ENCODE measurements around the gene CXCL14. TPM values are rescaled to one million over a fixed set of nuclear protein-coding genes. Genes with fewer than 3 reads are reported as not detected.

Gene CXCL14
- total RNA-seq, 1 experiment from 2014 or later: not detected

GRCh38 chr5:135551593-135552447 lies 27.0 kb downstream of the CXCL14 start:
- intact Hi-C loops (cut with micrococcal nuclease; ENCODE audit: unreplicated experiment): loop anchor here (1.0 kb wide), 1 partner anchor 86 kb away; no protein-coding TSS in a partner anchor
- ChIA-PET CTCF (interaction anchor here (0.5 to 6.0 kb wide), 12 partner anchors 15 to 279 kb away, joined by 3 to 99 read pairs (median 4); no protein-coding TSS in a partner anchor), POLR2A (ENCODE audit: low non-redundant PET) (no interaction called here)
- peak; percentile 84 for TF ChIP-seq CTCF (conservative IDR thresholded peaks at IDR 0.05; ENCODE audit: low read depth, low read length)
- TF ChIP-seq EZH2 (IDR thresholded peaks at IDR 0.05; ENCODE audit: borderline replicate concordance, low read depth, low read length, poor library complexity, severe bottlenecking): no peak
- H3K27ac ChIP-seq (ENCODE audit: low read depth, low read length, poor library complexity, severe bottlenecking): no peak overlapping the region
- DNase-seq (ENCODE audit: low spot score): peak; percentile 79
- no peaks in the 10 kb centered on the region for H3K4me1 ChIP-seq (ENCODE audit: insufficient read depth, low read length, poor library complexity, severe bottlenecking)
- H3K27me3 ChIP-seq (replicated peaks; ENCODE audit: insufficient read depth, low read depth, low read length, poor library complexity): peaks cover 44% of the 10 kb centered on the region
- no peak overlapping the region for H3K4me3 ChIP-seq (ENCODE audit: low read depth, low read length, poor library complexity, severe bottlenecking)
- H3K9me3 ChIP-seq (ENCODE audit: low read depth, low read length, poor library complexity, severe bottlenecking): no peaks in the 10 kb centered on the region
- BruUV-seq (replicated peaks): no TSS peak
- H3K36me3 ChIP-seq (ENCODE audit: insufficient read depth, low read length, poor library complexity, severe bottlenecking): no peaks in the 10 kb centered on the region

GRCh38 chr5:135549413-135549812 lies 29.4 kb downstream of the CXCL14 start:
- Histone ChIP-seq H3K4me1 (ENCODE audit: insufficient read depth, low read length, poor library complexity, severe bottlenecking) (no peaks in the 10 kb centered on the region), H3K27me3 (replicated peaks; ENCODE audit: insufficient read depth, low read depth, low read length, poor library complexity) (peaks cover 62% of the 10 kb centered on the region), H3K27ac (ENCODE audit: low read depth, low read length, poor library complexity, severe bottlenecking) (no peak overlapping the region), H3K9me3 (ENCODE audit: low read depth, low read length, poor library complexity, severe bottlenecking) (no peaks in the 10 kb centered on the region), H3K4me3 (ENCODE audit: low read depth, low read length, poor library complexity, severe bottlenecking) (no peak overlapping the region), H3K36me3 (ENCODE audit: insufficient read depth, low read length, poor library complexity, severe bottlenecking) (no peaks in the 10 kb centered on the region)
- ChIA-PET POLR2A (ENCODE audit: low non-redundant PET) (no interaction called here), CTCF (interaction anchor here (1.4 to 6.0 kb wide), 2 partner anchors 17 to 84 kb away, joined by 5 to 99 read pairs; no protein-coding TSS in a partner anchor)
- no peak for DNase-seq (ENCODE audit: low spot score)
- BruUV-seq (replicated peaks): no TSS peak
- intact Hi-C loops (cut with micrococcal nuclease; ENCODE audit: unreplicated experiment): no loop called here
- no peak for TF ChIP-seq EZH2 (IDR thresholded peaks at IDR 0.05; ENCODE audit: borderline replicate concordance, low read depth, low read length, poor library complexity, severe bottlenecking)
- TF ChIP-seq CTCF (conservative IDR thresholded peaks at IDR 0.05; ENCODE audit: low read depth, low read length): no peak

GRCh38 chr5:135547590-135548254 lies 31.1 kb downstream of the CXCL14 start:
- no peaks in the 10 kb centered on the region for H3K36me3 ChIP-seq (ENCODE audit: insufficient read depth, low read length, poor library complexity, severe bottlenecking)
- no peaks in the 10 kb centered on the region for H3K9me3 ChIP-seq (ENCODE audit: low read depth, low read length, poor library complexity, severe bottlenecking)
- intact Hi-C loops (cut with micrococcal nuclease; ENCODE audit: unreplicated experiment): no loop called here
- BruUV-seq (replicated peaks): no TSS peak
- H3K27me3 ChIP-seq (replicated peaks; ENCODE audit: insufficient read depth, low read depth, low read length, poor library complexity): peaks cover 79% of the 10 kb centered on the region
- ChIA-PET CTCF (no interaction called here), POLR2A (ENCODE audit: low non-redundant PET) (no interaction called here)
- peaks cover 6% of the 10 kb centered on the region for H3K4me1 ChIP-seq (ENCODE audit: insufficient read depth, low read length, poor library complexity, severe bottlenecking)
- H3K4me3 ChIP-seq (ENCODE audit: low read depth, low read length, poor library complexity, severe bottlenecking): no peak overlapping the region
- no peak overlapping the region for H3K27ac ChIP-seq (ENCODE audit: low read depth, low read length, poor library complexity, severe bottlenecking)
- TF ChIP-seq CTCF (conservative IDR thresholded peaks at IDR 0.05; ENCODE audit: low read depth, low read length) (no peak), EZH2 (IDR thresholded peaks at IDR 0.05; ENCODE audit: borderline replicate concordance, low read depth, low read length, poor library complexity, severe bottlenecking) (no peak)
- DNase-seq (ENCODE audit: low spot score): no peak
